ENCODE results near the gene DELE1.
A peak's percentile ranks its signal among the peaks of the same experiment; 100 is the strongest.

Gene DELE1

DNA sequence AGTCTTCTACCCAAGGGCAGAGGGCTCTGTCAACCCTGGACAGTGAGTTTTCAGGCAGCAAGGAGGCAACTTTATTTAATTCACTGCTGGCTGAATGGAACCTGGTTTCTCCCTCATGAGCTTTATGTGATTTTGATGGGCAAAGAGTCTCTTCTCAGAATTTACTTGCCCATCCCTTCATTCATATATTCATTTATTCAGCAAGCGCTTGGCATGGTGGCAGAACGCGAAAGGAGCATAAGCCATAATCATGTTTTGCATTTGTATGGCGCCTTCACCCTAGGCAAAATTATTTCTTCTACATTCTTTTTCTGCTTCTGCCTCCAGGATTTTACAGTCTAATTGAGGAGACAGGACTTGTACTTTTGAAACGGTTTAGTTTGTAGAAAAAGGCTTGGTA lies 8.0 kb downstream of the DELE1 start:
- Mint-ChIP-seq H3K27ac (peak overlapping the region; percentile 71), H3K9me3 (no peaks in the 10 kb centered on the region), H3K4me3 (no peak overlapping the region), H3K4me1 (peaks cover 18% of the 10 kb centered on the region), H3K36me3 (peaks cover 95% of the 10 kb centered on the region)
- ATAC-seq (no peak), DNase-seq (ENCODE audit: low spot score in 2 of 2) (no peak)

DNA sequence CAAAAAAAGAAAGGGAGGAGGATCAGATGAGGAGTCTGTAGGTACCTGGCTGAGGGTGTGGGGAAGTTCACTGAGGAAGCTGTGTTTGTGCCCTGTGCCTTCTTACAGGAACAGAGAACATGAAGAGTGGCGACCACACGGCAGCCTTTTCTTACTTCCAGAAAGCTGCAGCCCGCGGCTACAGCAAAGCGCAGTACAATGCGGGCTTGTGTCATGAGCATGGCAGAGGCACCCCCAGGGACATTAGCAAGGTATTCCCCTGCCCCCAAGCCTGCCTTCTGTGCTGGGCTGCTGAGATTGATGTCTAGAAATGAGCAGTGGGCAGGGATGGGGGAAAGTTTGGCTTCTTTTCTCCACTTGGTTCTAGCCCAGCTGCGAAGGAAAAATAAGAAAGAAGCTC lies 9.5 kb downstream of the DELE1 start:
- no peak for DNase-seq (ENCODE audit: low spot score in 2 of 2)
- no peak for ATAC-seq
- H3K27ac Mint-ChIP-seq: peak overlapping the region; percentile 20
- no peaks in the 10 kb centered on the region for H3K9me3 Mint-ChIP-seq
- peaks cover 6% of the 10 kb centered on the region for H3K4me1 Mint-ChIP-seq
- no peak overlapping the region for H3K4me3 Mint-ChIP-seq
- H3K36me3 Mint-ChIP-seq: peaks cover 94% of the 10 kb centered on the region

DNA sequence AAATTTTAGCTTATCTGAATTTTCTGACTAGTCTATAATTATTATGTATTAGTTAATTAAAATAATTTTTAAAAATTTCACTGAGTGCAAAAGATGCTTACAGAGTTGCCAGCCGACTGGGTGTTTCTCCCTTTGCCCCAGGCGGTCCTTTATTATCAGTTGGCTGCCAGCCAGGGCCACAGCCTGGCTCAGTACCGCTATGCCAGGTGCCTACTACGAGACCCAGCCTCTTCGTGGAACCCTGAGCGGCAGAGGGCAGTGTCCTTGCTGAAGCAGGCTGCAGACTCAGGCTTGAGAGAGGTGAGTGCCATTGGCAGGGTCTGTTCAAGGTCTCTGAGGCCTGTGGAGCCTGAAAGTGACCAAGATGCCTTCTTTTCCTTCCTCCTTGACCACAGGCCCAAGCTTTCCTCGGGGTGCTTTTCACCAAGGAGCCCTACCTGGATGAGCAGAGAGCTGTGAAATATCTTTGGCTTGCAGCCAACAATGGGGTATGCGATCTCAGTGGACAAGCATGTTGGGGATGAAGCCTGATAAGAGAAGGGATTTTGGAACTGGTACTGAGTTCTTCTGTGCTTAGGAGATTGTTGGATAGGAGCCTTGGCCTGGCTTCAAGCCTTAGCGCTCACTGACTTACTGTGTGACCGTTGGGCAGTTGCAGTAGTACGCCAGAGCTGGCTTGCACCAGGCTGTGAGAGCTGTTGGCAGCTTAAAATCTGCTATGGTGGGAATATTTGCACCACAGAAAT lies 10.6 kb downstream of the DELE1 start:
- DNase-seq (ENCODE audit: low spot score in 2 of 2) (no peak), ATAC-seq (no peak)
- no peaks in the 10 kb centered on the region for H3K9me3 Mint-ChIP-seq
- peaks cover 5% of the 10 kb centered on the region for H3K4me1 Mint-ChIP-seq
- H3K36me3 Mint-ChIP-seq: peaks cover 94% of the 10 kb centered on the region
- peak overlapping the region; percentile 23 for H3K27ac Mint-ChIP-seq
- no peak overlapping the region for H3K4me3 Mint-ChIP-seq

DNA sequence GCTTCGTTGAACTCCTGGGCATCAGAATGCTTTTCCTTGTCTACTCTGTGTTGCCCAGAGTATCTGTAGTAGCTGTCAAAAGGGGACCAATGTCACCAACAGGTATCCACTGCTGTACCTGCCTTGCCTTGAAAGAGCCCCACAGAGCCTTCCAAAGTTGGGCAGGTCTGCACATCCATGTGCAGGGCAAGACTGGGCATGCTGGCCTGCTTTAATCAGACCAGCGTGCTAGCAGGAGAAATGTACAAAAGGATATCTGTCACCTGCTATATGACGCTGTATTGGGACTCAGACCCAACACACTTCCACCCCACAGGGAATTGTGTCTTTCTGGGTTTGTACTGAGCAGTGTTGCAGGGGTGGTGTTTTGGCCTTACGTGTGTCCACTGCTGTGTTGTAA lies 11.9 kb downstream of the DELE1 start:
- peaks cover 8% of the 10 kb centered on the region for H3K4me1 Mint-ChIP-seq
- H3K36me3 Mint-ChIP-seq: peaks cover 90% of the 10 kb centered on the region
- peak overlapping the region; percentile 13 for H3K27ac Mint-ChIP-seq
- no peaks in the 10 kb centered on the region for H3K9me3 Mint-ChIP-seq
- no peak for DNase-seq (ENCODE audit: low spot score in 2 of 2)
- no peak for ATAC-seq
- no peak overlapping the region for H3K4me3 Mint-ChIP-seq

DNA sequence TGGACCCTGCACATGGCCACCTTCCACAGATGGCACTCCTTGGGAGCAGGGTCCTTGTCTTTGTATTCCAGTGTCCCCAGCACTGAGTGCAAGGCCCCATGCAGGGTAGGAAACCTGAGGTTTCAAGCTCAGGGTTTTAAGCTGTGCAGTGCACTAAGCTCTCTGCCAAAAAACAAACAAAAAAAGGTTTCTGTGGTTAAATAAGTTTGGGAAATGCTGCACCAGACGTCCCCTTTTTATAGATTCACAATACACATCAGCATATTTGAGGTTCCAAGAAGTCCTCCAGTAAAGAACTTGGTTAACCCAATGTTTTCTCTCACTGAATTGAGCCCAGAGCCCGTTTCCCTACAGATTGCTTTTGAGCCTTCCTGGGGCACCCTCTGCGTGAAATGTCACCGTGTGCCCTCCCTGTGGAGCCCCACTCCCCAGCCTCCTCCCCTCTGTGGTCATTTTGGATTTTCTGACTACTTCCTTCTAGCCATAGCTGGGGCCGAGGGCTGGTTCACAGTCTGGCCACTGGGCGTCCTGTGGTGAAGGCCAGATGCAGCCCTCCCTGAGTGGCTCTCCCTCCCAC lies 17.1 kb downstream of the DELE1 start:
- no peak for ATAC-seq
- H3K36me3 Mint-ChIP-seq: peaks cover 40% of the 10 kb centered on the region
- no peaks in the 10 kb centered on the region for H3K9me3 Mint-ChIP-seq
- H3K4me1 Mint-ChIP-seq: peaks cover 14% of the 10 kb centered on the region
- peak overlapping the region; percentile 67 for H3K27ac Mint-ChIP-seq
- H3K4me3 Mint-ChIP-seq: no peak overlapping the region
- DNase-seq (ENCODE audit: low spot score in 2 of 2): no peak

DNA sequence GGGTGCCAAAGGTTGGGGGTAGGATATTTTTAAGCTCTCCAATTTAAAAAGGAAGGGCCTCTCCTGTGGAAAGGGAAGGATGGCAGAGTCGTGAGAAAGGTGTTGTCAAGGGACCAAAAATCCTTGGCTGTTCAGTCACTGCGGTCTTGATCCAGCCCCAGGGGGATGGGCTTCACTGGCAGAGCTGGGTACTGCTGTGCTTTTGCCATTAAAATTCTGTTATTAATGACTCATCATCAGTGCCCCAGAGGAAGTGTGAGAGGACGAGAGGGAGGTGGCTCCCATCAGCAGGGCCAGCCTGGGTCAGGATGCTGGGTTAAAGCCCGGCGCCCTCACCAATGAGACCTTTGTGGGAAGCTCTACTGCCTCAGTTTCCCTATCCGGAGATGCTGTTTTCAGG lies 17.6 kb downstream of the DELE1 start:
- Mint-ChIP-seq H3K27ac (peak overlapping the region; percentile 67), H3K9me3 (no peaks in the 10 kb centered on the region), H3K4me1 (peaks cover 12% of the 10 kb centered on the region), H3K36me3 (peaks cover 34% of the 10 kb centered on the region), H3K4me3 (no peak overlapping the region)
- ATAC-seq (no peak), DNase-seq (ENCODE audit: low spot score in 2 of 2) (no peak)

DNA sequence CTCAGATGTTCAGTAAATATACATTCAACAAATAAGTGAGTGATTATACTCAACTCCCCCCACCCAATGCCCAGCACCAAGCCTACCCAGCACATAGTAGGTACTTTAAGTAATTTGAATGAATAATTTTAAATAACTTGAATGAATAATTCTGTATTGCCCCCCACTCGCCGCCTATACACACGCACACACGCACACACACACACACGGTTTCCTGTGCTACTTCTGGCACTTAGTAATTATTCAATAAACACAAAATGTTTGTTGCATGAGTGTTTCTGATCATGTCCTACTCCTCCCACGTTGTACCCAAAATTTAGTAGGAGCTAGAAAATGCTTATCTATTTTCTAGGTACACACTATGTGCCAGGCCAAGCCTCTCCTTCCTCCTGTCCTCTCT lies 18.1 kb downstream of the DELE1 start:
- Mint-ChIP-seq H3K27ac (peak overlapping the region; percentile 80), H3K36me3 (peaks cover 33% of the 10 kb centered on the region), H3K9me3 (no peaks in the 10 kb centered on the region), H3K4me3 (no peak overlapping the region), H3K4me1 (peaks cover 12% of the 10 kb centered on the region)
- ATAC-seq: no peak
- no peak for DNase-seq (ENCODE audit: low spot score in 2 of 2)

DNA sequence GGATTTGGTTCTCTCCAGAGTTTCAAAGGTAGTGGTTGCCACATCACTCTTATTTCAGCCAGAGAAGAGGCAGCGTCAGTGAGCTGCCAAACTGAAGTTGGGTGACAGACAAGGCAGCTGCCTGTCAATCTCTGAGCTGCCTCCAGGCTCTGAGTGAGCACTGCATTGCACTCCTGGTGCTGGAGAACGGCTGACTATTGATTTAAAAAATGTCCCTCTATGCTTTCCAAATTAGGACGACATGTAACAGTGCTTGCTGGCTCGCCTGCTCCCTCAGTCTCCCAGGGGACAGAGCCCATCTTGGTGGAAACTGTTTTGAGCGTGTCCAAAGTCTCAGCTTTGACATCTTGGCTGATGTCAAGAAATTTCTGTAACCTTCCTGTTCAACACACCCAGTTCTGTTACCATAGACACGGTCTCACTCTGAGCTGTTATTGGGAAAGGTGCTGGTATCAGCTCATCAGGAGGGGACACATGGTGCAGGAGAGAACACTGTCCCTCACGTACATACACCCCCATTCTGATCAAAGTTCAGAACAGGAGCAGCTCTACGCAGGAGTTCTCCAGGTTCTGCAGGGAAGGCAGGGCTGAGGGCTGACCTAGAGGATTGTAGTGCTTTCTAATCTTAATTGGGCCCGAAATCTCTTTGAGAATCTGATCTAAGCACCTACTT lies 18.6 kb downstream of the DELE1 start:
- peak overlapping the region; percentile 80 for H3K27ac Mint-ChIP-seq
- no peak for ATAC-seq
- no peak for DNase-seq (ENCODE audit: low spot score in 2 of 2)
- no peak overlapping the region for H3K4me3 Mint-ChIP-seq
- H3K9me3 Mint-ChIP-seq: no peaks in the 10 kb centered on the region
- H3K36me3 Mint-ChIP-seq: peaks cover 28% of the 10 kb centered on the region
- H3K4me1 Mint-ChIP-seq: peaks cover 12% of the 10 kb centered on the region

DNA sequence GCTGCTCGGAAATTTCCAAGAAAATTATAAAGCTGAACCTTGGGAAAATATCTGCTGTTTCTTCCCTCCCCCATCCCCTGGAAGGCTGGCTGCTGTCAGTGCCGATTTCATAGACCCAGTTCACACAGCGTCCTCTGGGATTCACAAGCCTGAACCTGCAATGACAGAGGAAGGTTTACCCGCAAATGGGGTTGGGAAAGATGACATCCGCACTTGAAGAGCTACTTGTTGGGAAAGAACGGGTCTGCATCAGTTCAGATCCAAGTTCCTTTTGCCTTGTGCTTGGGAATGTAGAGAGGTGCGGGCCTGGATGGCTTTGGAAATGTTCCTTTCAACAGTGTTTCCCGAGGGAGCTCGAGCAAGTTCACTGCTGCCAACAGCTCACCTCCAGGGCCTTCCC lies 20.4 kb downstream of the DELE1 start:
- Mint-ChIP-seq H3K4me3 (no peak overlapping the region), H3K36me3 (peaks cover 10% of the 10 kb centered on the region), H3K4me1 (peaks cover 12% of the 10 kb centered on the region), H3K9me3 (no peaks in the 10 kb centered on the region), H3K27ac (peak overlapping the region; percentile 80)
- DNase-seq (ENCODE audit: low spot score in 2 of 2) (no peak), ATAC-seq (no peak)

DNA sequence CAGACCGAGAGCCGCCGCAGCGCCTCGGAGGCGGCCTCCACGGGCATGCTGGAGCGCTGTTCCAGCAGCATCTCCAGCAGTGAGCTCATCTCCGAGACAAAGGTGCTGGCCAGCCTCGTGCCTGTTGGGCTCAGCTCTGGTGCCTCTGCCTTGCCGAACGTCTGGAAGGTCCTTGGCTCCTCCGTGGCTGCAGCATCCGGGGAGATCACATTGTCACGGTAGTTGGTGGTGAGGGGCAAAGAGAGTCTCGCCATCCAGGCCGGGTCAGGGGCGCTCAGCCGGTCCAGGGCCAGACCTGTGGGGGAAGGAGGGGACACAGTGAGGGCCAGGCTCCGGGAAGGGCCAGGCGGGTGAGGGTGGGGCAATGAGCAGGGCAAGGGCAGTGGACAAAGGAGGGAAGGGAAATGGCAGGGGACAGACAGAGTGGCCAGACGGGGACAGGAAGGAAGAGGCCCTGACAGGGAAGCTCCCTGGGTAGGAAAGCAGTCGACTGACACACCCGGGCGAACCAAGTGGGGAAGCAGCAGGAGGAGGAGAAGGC lies 21.9 kb downstream of the DELE1 start:
- ATAC-seq (no peak), DNase-seq (ENCODE audit: low spot score in 2 of 2) (no peak)
- Mint-ChIP-seq H3K9me3 (no peaks in the 10 kb centered on the region), H3K27ac (no peak overlapping the region), H3K36me3 (no peaks in the 10 kb centered on the region), H3K4me3 (no peak overlapping the region), H3K4me1 (peaks cover 8% of the 10 kb centered on the region)

DNA sequence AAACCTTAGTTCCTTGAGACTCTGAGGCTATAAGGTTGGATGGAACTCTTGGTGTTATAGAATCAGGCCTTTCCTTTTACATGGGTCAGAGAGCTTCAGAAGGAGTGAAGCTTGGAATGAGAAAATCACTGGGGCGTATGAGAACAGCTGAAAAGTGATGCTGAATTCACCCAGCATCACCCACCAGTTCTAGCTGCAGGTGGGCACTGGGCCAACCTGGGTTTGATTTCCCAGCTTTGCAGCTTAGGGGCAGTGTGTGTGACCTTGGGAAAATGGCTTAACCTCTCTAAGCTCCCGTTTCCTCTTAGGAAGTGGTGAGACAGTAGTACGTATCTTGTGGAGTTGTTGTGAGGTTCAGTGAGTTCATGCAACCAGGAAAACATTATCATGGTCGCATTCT lies 23.6 kb downstream of the DELE1 start:
- DNase-seq (ENCODE audit: low spot score in 2 of 2) (no peak), ATAC-seq (no peak)
- Mint-ChIP-seq H3K27ac (no peak overlapping the region), H3K4me1 (peaks cover 12% of the 10 kb centered on the region), H3K9me3 (no peaks in the 10 kb centered on the region), H3K36me3 (no peaks in the 10 kb centered on the region), H3K4me3 (no peak overlapping the region)

DNA sequence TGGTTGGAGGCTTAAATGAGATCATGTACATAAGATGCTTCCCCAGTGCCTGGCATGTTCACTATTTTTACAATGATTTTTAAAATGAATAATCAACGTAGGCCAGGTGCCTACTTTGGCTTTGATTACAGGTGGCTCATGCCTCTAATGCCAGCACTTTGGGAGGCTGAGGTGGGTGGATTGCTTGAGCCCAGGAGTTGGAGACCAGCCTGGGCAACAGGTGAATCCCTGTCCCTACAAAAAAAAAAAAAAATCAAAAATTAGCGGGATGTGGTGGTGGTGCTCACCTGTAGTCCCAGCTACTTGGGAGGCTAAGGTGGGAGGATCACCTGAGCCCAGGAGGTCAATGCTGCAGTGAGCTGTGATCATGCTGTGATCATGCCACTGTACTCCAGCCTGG lies 25.1 kb downstream of the DELE1 start:
- Mint-ChIP-seq H3K9me3 (no peaks in the 10 kb centered on the region), H3K27ac (no peak overlapping the region), H3K4me1 (peaks cover 13% of the 10 kb centered on the region), H3K4me3 (no peak overlapping the region), H3K36me3 (no peaks in the 10 kb centered on the region)
- no peak for ATAC-seq
- DNase-seq (ENCODE audit: low spot score in 2 of 2): no peak

DNA sequence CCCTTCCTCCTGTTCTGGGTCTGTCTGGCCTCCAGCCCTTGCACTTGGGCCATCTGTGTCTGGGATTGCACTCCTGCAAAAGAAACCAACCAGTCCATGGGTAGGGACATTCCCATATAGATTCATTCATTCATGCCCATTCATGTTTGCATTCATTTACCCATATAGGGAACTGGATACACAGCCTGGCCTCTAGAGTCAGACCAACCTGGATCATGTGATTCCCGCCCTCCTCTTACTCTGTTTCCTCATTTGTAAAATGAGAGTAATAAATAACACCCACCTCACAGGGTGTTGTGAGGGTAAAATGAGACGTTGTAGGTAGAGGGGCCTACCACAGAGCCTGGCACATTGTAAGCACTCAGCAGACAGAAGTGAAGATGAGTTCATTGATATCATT lies 25.8 kb downstream of the DELE1 start:
- Mint-ChIP-seq H3K9me3 (no peaks in the 10 kb centered on the region), H3K36me3 (no peaks in the 10 kb centered on the region), H3K4me1 (peaks cover 13% of the 10 kb centered on the region), H3K4me3 (no peak overlapping the region), H3K27ac (no peak overlapping the region)
- ATAC-seq: no peak
- DNase-seq (ENCODE audit: low spot score in 2 of 2): no peak

DNA sequence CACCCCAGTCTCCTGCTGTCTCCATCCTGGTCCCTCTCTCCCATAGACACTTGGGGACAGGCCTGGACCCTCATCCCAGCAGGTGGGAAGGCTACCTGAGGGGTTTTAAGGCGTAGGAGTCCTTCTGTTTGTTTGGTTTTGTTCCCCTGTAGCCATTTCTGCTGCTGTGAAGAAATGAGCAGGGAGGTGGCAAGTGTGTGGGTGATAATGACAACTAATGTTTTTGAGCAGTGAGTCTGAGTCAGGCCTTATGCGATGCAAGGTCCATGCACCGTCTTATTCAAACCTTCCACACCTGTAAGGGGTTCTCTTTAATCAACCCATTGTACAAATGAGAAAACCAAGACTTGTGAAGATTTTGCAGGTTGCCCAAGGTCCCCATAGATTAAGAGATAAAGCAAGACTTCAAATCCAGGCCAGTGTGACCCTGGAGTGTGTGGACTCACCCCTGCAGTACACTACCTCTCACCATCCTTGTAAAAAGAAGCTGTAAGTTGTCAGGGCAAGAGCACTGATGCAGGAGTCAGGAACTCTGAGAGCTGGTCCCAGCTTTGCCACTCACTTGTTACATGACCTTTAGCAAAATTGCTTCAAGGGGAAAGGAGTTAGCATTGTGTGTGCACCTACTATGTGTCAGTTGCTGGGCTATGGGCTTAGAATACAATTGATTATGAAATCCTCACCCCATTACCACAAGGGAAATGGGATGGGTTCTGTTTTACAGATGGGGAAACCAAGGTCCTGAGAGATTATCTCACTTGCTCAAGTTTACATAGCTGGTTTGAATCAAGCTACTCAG lies 26.7 kb downstream of the DELE1 start:
- Mint-ChIP-seq H3K4me1 (peaks cover 13% of the 10 kb centered on the region), H3K4me3 (no peak overlapping the region), H3K36me3 (no peaks in the 10 kb centered on the region), H3K27ac (no peak overlapping the region), H3K9me3 (no peaks in the 10 kb centered on the region)
- no peak for DNase-seq (ENCODE audit: low spot score in 2 of 2)
- no peak for ATAC-seq

DNA sequence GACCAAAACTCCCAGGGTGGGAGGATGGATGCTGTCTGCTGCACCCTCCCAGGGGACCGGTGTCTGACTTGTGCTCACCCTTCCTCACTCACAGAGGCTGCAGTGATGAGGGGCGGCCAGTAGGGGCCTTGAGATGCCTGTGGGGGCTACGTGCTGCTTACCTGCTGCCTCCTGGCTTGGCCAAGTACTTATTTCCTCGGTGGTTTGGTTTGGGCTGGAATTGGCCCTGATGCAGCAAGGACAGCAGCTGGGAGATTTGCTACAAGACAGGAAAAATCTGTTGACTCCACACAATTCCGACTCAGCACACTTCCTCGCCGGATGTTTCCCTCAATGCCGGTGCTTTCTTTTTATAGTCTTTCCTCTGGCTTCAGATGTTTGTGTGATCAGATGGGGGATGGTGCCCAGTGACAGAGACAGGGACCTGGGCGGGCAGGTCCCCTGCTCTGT lies 27.7 kb downstream of the DELE1 start:
- Mint-ChIP-seq H3K9me3 (no peaks in the 10 kb centered on the region), H3K36me3 (no peaks in the 10 kb centered on the region), H3K4me3 (no peak overlapping the region), H3K27ac (peak overlapping the region; percentile 41), H3K4me1 (peaks cover 13% of the 10 kb centered on the region)
- no peak for DNase-seq (ENCODE audit: low spot score in 2 of 2)
- ATAC-seq: peak; percentile 67
